ENCODE data around the gene RASSF6.
"Not testable (repeated sequence)": the region's sequence is repeated elsewhere in the genome, so short reads cannot be mapped to it uniquely, and the experiment has no call there.

RASSF6 gene

GRCh38 chr4:73577371-73577770 is 42.9 kb downstream of the RASSF6 start:
- DNase-seq (ENCODE audit: low read depth, low spot score): no peak

GRCh38 chr4:73576381-73576780 is 43.9 kb downstream of the RASSF6 start:
- no peak for DNase-seq (ENCODE audit: low read depth, low spot score)

GRCh38 chr4:73575660-73576059 is 44.6 kb downstream of the RASSF6 start:
- no peak for DNase-seq (ENCODE audit: low read depth, low spot score)

- no peak for DNase-seq (ENCODE audit: low read depth, low spot score)
Measured at GRCh38 chr4:73573794-73574528, 46.3 kb downstream of the RASSF6 start.

GRCh38 chr4:73550865-73551264 is 69.4 kb downstream of the RASSF6 start:
- DNase-seq (ENCODE audit: low read depth, low spot score): not testable (repeated sequence)

GRCh38 chr4:73544620-73545019 is 75.6 kb downstream of the RASSF6 start:
- no peak for DNase-seq (ENCODE audit: low read depth, low spot score)

- no peak for DNase-seq (ENCODE audit: low read depth, low spot score)
Measured at GRCh38 chr4:73541251-73541650, 79.0 kb downstream of the RASSF6 start.

- DNase-seq (ENCODE audit: low read depth, low spot score): no peak
Measured at GRCh38 chr4:73540826-73541225, 79.4 kb downstream of the RASSF6 start.

GRCh38 chr4:73539386-73539785 is 80.8 kb downstream of the RASSF6 start:
- DNase-seq (ENCODE audit: low read depth, low spot score): no peak

- DNase-seq (ENCODE audit: low read depth, low spot score): no peak
Measured at GRCh38 chr4:73538162-73538561, 82.1 kb downstream of the RASSF6 start.

GRCh38 chr4:73533515-73534422 is 86.5 kb downstream of the RASSF6 start:
- no peak for DNase-seq (ENCODE audit: low read depth, low spot score)

GRCh38 chr4:73528171-73528570 is 92.1 kb downstream of the RASSF6 start:
- DNase-seq (ENCODE audit: low read depth, low spot score): no peak

GRCh38 chr4:73527196-73527595 is 93.0 kb downstream of the RASSF6 start:
- DNase-seq (ENCODE audit: low read depth, low spot score): no peak

- DNase-seq (ENCODE audit: low read depth, low spot score): no peak
Measured at GRCh38 chr4:73525611-73526010, 94.6 kb downstream of the RASSF6 start.

- DNase-seq (ENCODE audit: low read depth, low spot score): no peak
Measured at GRCh38 chr4:73523126-73523525, 97.1 kb downstream of the RASSF6 start.

Data from activated naive CD8-positive, alpha-beta T cell treated with anti-CD3 and anti-CD28 coated beads, Interleukin-2, amount 50 U/mL, for 16 hours (primary cell).